Prostate gland (tissue), 2 donors: ENCODE measurements around the gene MLLT1. TPM values are rescaled to one million over a fixed set of nuclear protein-coding genes. Genes with fewer than 3 reads are reported as not detected.

Experiments
- DNase-seq: peaks from one replicate; pipeline ENCODE4 v3.0.0-alpha.2; 2019; ENCODE audit warnings: low spot score
- H3K27ac ChIP-seq, 2 donors: fragments of 200-600 bp; sonication (generic); 2 replicates each; pipeline ENCODE4 v1.5.1; 2017 to 2019
- H3K27me3 ChIP-seq: fragments of 200-600 bp; sonication (generic); replicated peaks from 2 replicates; pipeline ENCODE4 v1.5.1; 2019; ENCODE audit not compliant: insufficient read depth
- H3K36me3 ChIP-seq, 2 donors: fragments of 200-600 bp; sonication (generic); 1 replicate in 1 of 2; 2 replicates in 1 of 2; pipeline versions ENCODE4 v1.5.1 to v1.8.1; 2017 to 2019
- H3K4me1 ChIP-seq: fragments of 200-600 bp; sonication (generic); replicated peaks from 2 replicates; pipeline ENCODE4 v1.5.1; 2019
- H3K4me3 ChIP-seq, 2 donors: fragments of 200-600 bp; sonication (generic); 2 replicates each; pipeline ENCODE4 v1.5.1; 2017 to 2019
- H3K9me3 ChIP-seq: fragments of 200-600 bp; sonication (generic); 2 replicates; pipeline ENCODE4 v1.5.1; 2017
- POLR2A ChIP-seq: fragments of 450-650 bp; IDR thresholded peaks from one replicate; pipeline ENCODE4 v1.6.1; 2016; ENCODE audit warnings: antibody characterized with exemption, mild to moderate bottlenecking
- POLR2AphosphoS5 ChIP-seq: sonication (generic); formaldehyde crosslinking; IDR thresholded peaks from one replicate; pipeline ENCODE4 v1.6.1; 2017; ENCODE audit warnings: antibody characterized with exemption
- WGBS: methylation state at CpG from one replicate; pipeline ENCODE4 v1.1.5; 2018; 5-methylcytosine and 5-hydroxymethylcytosine counted together
- intact Hi-C: fragments of 100-400 bp; cut with DNase I; formaldehyde crosslinking; loops from one replicate; pipeline ENCODE4 v1.14.2; 2022
- small RNA-seq, 2 donors: library from RNA; depleted of rRNA; stranded (forward); fragments of <200 nt; gene quantifications; one replicate each; pipeline ENCODE3, GENCODE V24; 2016
- total RNA-seq, 2 donors: library from RNA; depleted of rRNA; stranded (reverse); fragments of >200 nt; gene quantifications; one replicate each; pipeline ENCODE4 v1.1.0, GENCODE V29; 2016
- TF ChIP-seq, protein P1 (sequence below), 4 experiments: fragments of 200-600 bp in 2 of 4; fragments of 450-650 bp in 2 of 4; sonication (generic) in 2 of 4; IDR thresholded peaks; 1 replicate in 3 of 4; 2 replicates in 1 of 4; pipeline ENCODE4 v1.5.1; 2016 to 2019; ENCODE audit warnings: antibody characterized with exemption in 4 of 4, mild to moderate bottlenecking in 2 of 4, moderate library complexity in 2 of 4

Gene MLLT1
- total RNA-seq, 2 donors from 2014 or later: 39.9 to 41.4 TPM

DNA sequence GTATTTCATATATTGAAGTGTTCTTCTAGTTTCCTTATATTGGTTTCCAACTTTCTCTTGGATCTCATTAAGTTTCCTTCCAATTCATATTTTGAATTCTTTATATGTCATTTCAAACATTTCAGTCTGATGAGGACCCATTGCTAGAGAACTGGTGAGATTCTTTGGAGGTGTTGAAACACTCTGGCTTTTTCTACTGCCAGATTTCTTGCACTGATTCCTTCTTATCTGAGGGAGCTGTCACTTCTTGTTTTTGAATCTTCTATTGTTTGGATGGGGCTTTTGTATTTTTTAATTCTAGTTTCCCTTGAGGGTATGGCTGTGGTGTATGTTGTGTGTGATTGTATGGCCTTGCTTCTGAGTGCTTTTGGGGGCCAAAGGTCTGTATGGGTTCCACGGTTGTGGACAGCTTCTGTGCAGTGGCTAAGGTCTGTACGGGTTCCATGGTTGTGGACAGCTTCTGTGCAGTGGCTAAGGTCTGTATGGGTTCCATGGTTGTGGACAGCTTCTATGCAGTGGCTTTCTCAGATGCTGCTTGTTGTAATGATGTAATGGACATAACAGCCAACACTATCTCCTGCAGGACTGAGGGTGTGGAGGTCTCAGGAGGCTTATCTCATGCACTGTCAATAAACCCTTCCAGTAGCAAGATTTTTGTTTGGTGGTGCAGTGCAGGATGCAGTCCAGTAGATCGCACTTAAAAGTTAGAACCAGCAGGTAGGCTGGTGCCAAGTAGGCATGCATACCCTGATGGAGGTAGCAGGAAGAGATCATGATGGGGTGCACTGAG is 107.5 kb downstream of the MLLT1 start:
- H3K9me3 ChIP-seq: no peaks in the 10 kb centered on the region
- WGBS: 83% methylated on average over 3 of the region's 3 CpGs
- no peak overlapping the region for H3K4me3 ChIP-seq
- H3K4me1 ChIP-seq: no peaks in the 10 kb centered on the region
- DNase-seq: no peak
- intact Hi-C loops: no loop called here
- no peaks in the 10 kb centered on the region for H3K27me3 ChIP-seq
- H3K27ac ChIP-seq: no peak overlapping the region
- H3K36me3 ChIP-seq: no peaks in the 10 kb centered on the region
- TF ChIP-seq POLR2AphosphoS5: no peak
- TF ChIP-seq POLR2A: no peak
- TF ChIP-seq, protein P1, sequence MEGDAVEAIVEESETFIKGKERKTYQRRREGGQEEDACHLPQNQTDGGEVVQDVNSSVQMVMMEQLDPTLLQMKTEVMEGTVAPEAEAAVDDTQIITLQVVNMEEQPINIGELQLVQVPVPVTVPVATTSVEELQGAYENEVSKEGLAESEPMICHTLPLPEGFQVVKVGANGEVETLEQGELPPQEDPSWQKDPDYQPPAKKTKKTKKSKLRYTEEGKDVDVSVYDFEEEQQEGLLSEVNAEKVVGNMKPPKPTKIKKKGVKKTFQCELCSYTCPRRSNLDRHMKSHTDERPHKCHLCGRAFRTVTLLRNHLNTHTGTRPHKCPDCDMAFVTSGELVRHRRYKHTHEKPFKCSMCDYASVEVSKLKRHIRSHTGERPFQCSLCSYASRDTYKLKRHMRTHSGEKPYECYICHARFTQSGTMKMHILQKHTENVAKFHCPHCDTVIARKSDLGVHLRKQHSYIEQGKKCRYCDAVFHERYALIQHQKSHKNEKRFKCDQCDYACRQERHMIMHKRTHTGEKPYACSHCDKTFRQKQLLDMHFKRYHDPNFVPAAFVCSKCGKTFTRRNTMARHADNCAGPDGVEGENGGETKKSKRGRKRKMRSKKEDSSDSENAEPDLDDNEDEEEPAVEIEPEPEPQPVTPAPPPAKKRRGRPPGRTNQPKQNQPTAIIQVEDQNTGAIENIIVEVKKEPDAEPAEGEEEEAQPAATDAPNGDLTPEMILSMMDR (IDR thresholded peaks at IDR 0.05): no peak

DNA sequence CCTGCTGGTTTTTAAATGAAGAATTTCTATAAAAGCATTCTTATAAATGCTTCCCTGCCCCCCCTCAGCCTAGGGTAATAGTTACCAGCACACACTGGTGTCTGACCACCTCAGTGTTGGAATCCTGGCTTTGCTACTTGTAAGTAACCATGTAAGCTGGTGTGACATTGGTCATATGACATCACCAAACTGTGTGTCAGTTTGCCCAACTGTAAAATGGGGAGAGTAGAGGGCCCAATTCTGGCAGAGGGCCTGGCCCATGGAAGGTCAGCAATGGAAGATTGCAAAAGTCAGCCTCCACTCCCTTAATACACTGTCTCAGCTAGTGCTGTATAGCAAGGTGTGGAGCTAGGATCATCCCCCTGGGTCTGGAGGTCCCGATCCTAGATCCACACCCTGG is 112.7 kb downstream of the MLLT1 start:
- no peak overlapping the region for H3K27ac ChIP-seq
- no peaks in the 10 kb centered on the region for H3K9me3 ChIP-seq
- H3K4me1 ChIP-seq: no peaks in the 10 kb centered on the region
- TF ChIP-seq POLR2A: no peak
- TF ChIP-seq, protein P1 (IDR thresholded peaks at IDR 0.05): no peak
- no peak for TF ChIP-seq POLR2AphosphoS5
- DNase-seq: no peak
- intact Hi-C loops: no loop called here
- H3K36me3 ChIP-seq: no peaks in the 10 kb centered on the region
- no peak overlapping the region for H3K4me3 ChIP-seq
- no peaks in the 10 kb centered on the region for H3K27me3 ChIP-seq
- 100% methylated on average over 1 of the region's 1 CpG for WGBS

DNA sequence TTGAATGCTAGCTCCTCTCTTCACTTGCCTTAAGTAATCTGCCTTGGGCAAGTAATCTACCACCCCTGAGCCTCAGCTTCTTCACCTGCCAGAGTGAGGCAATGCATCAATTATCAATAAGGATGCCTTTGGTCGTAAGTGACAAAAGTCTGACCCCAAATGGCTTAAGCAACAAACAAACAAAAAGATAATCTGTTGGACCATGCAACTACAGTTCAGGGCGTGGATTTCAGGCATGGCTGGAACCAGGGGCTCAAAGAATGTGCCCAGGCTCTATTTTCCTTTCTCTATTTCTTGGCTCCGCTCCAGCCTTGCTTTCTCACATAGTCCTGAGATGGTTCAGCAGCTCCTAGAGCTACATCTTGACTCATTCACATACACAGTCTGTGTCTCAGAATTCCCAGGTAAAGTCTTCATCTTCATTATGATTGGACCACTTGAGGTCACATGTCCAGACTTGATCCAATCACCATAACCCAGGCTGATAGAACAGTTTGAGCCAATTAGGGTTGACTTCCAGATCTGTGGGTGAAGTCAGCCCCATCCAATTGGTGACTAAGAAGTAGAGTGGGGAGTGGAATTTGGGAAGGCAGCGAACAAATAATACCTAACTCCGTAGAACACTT is 114.8 kb downstream of the MLLT1 start:
- Histone ChIP-seq H3K36me3 (no peaks in the 10 kb centered on the region), H3K4me1 (no peaks in the 10 kb centered on the region), H3K4me3 (no peak overlapping the region), H3K27ac (no peak overlapping the region), H3K9me3 (no peaks in the 10 kb centered on the region), H3K27me3 (no peaks in the 10 kb centered on the region)
- TF ChIP-seq POLR2AphosphoS5 (no peak), POLR2A (no peak)
- TF ChIP-seq, protein P1 (IDR thresholded peaks at IDR 0.05): no peak
- WGBS: 88% methylated on average over 5 of the region's 5 CpGs
- intact Hi-C loops: no loop called here
- no peak for DNase-seq

DNA sequence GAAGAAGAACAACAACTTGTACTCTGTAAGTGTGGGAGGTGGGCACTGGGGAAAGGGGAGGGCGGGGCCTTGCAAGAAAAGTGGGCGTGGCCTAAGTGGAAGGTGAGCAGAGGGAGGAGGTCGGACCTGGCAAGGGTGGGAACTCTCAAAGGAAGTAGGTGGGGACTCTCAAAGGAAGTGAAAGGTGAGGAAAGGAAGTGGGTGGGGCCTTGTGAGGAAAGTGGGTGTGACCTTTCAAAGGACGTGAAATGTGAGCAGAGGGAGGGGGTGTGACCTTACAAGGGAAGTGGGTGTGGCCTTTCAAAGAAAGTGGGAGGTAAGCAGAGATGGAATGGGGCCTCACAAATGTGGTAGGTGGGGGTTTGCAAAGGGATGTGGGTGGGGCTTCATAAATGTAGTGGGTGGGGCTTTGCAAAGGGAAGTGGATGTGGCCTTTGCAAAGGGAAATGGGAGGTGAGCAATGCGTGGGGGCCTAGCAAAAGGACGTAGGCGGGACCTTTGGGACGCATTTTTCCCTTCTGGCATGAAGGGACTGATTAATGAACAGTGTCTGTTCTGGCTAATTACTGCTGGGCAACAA is 118.4 kb downstream of the MLLT1 start:
- 43% methylated on average over 8 of the region's 8 CpGs for WGBS
- no peak overlapping the region for H3K27ac ChIP-seq
- no peaks in the 10 kb centered on the region for H3K4me1 ChIP-seq
- H3K4me3 ChIP-seq: no peak overlapping the region
- DNase-seq: no peak
- intact Hi-C loops: no loop called here
- H3K27me3 ChIP-seq: no peaks in the 10 kb centered on the region
- no peak for TF ChIP-seq POLR2A
- TF ChIP-seq, protein P1 (IDR thresholded peaks at IDR 0.05): no peak
- no peak for TF ChIP-seq POLR2AphosphoS5
- no peaks in the 10 kb centered on the region for H3K36me3 ChIP-seq
- H3K9me3 ChIP-seq: no peaks in the 10 kb centered on the region

Small RNAs within 50 kb of the gene (small RNA-seq; reads per million reads assigned to genes)
- 0 reads per million in 2 donors for gene AC011471.1

Other genes starting within 250 kb of the MLLT1 start
- 10 to 100 TPM; 13.4 to 25.3 TPM for gene RFX2, start 169.5 kb downstream of the MLLT1 start, total RNA-seq
- 10 to 100 TPM in 1 of 2 donors, not detected in 1; 18.7 TPM for gene ACSBG2, start 144.3 kb downstream of the MLLT1 start, total RNA-seq
- 1 to 10 TPM in 1 of 2 donors, not detected in 1; 5.3 TPM for gene ACER1, start 53.6 kb upstream of the MLLT1 start, total RNA-seq
- gene CLPP, start 81.6 kb upstream of the MLLT1 start, total RNA-seq: 10 to 100 TPM; 85.1 to 88.5 TPM
- 100 to 1,000 TPM; 101 to 111 TPM for gene ALKBH7, start 92.8 kb upstream of the MLLT1 start, total RNA-seq
- gene PSPN, start 96.0 kb upstream of the MLLT1 start, total RNA-seq: 1 to 10 TPM; 1.1 to 2.2 TPM
- 10 to 100 TPM; 70.7 to 82.7 TPM for gene GTF2F1, start 113.2 kb upstream of the MLLT1 start, total RNA-seq
- gene KHSRP, start 144.8 kb upstream of the MLLT1 start, total RNA-seq: 100 to 1,000 TPM; 146 to 277 TPM
- under 1 TPM; 0.18 to 0.57 TPM for gene SLC25A41, start 153.8 kb upstream of the MLLT1 start, total RNA-seq
- 10 to 100 TPM; 66.2 to 91.3 TPM for gene SLC25A23, start 179.8 kb upstream of the MLLT1 start, total RNA-seq
- gene CRB3, start 184.3 kb upstream of the MLLT1 start, total RNA-seq: 10 to 100 TPM; 23.1 to 39.3 TPM
- gene DENND1C, start 201.8 kb upstream of the MLLT1 start, total RNA-seq: 1 to 10 TPM in 1 of 2 donors, under 1 TPM in 1; 0.91 to 1.4 TPM
- gene TUBB4A, start 222.3 kb upstream of the MLLT1 start, total RNA-seq: 100 to 1,000 TPM in 1 of 2 donors, under 1 TPM in 1; 0.23 to 100 TPM